ENCODE results near the gene ST6GALNAC3.

- TF ChIP-seq, protein P1, sequence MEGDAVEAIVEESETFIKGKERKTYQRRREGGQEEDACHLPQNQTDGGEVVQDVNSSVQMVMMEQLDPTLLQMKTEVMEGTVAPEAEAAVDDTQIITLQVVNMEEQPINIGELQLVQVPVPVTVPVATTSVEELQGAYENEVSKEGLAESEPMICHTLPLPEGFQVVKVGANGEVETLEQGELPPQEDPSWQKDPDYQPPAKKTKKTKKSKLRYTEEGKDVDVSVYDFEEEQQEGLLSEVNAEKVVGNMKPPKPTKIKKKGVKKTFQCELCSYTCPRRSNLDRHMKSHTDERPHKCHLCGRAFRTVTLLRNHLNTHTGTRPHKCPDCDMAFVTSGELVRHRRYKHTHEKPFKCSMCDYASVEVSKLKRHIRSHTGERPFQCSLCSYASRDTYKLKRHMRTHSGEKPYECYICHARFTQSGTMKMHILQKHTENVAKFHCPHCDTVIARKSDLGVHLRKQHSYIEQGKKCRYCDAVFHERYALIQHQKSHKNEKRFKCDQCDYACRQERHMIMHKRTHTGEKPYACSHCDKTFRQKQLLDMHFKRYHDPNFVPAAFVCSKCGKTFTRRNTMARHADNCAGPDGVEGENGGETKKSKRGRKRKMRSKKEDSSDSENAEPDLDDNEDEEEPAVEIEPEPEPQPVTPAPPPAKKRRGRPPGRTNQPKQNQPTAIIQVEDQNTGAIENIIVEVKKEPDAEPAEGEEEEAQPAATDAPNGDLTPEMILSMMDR (IDR thresholded peaks at IDR 0.05): no peak
- no peak for TF ChIP-seq POLR2A (IDR thresholded peaks at IDR 0.05)
These were observed 20.2 kb upstream of the ST6GALNAC3 start for GRCh38 chr1:76054359-76054758.

Data from testis (tissue), 2 donors.